ENCODE data around the gene DNAL1.
A peak's percentile ranks its signal among the peaks of the same experiment; 100 is the strongest.
"Not testable (repeated sequence)": the region's sequence is repeated elsewhere in the genome, so short reads cannot be mapped to it uniquely, and the experiment has no call there.

Gene DNAL1, protein sequence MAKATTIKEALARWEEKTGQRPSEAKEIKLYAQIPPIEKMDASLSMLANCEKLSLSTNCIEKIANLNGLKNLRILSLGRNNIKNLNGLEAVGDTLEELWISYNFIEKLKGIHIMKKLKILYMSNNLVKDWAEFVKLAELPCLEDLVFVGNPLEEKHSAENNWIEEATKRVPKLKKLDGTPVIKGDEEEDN

GRCh38 chr14:73644531-73645247, at the start of gene DNAL1:
TSS of gene DNAL1 (plus strand) at chr14:73644986. CDS start at chr14:73645040, 54 bp downstream.
- DNase-seq (ENCODE audit: low spot score): peak; percentile 89

DNA sequence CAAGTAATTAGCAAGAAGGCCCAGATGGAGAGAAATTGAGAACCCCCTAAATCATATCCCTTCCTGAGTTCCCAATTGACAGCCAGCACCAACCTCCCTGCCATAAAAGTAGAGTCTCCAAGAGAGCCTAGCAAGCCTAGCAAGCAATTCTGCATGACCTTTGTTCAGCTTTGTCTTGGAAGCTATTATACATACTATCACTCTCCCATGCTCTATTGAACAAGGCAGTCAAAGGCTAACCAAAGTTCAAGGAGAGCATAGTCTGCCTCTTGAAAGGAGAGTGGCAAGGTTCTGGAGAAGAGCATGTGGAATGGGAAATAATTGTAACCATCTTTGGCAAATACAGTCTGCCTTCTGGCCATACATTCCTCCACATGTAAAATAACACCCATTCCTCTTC, 45.3 kb upstream of the DNAL1 start:
- DNase-seq (ENCODE audit: low spot score): no peak

DNA sequence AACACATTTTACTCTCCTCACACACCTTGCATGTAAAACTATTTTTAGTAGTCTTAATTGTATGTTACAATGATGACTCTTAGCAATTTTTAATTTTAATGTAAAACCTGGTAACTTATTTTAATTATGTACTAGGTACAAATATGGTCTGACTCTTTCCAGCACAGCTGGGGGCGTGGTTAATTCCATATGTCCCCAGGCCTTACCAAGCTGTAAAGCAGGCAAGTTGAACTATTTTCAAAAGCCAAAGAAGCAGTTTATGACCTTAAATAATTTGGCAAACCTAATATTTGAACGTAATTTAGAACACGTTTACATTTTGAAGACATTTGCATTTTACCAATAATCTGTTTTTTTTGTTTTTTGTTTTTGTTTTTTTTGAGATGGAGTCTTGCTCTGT, 41.8 kb upstream of the DNAL1 start:
- no peak for DNase-seq (ENCODE audit: low spot score)

DNA sequence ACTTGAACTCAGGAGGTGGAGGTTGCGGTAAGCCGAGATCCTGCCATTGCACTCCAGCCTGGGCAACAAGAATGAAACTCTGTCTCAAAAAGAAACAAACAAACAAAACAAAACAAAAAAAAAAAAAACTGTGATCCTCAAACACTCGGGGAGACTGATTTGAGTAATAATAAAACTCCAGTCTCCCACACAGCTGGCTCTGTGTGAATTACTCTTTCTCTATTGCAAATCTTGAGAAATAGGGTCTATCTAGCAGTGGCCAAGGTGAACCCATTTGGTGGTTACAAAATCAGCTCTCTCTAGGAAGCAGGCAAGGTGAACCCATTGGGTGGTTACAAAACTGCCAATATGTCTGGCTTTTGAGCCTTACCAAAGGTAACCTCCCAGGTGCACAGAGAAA, 38.5 kb upstream of the DNAL1 start:
- no peak for DNase-seq (ENCODE audit: low spot score)

GRCh38 chr14:73607241-73607640, 37.5 kb upstream of the DNAL1 start:
- DNase-seq (ENCODE audit: low spot score): no peak

DNA sequence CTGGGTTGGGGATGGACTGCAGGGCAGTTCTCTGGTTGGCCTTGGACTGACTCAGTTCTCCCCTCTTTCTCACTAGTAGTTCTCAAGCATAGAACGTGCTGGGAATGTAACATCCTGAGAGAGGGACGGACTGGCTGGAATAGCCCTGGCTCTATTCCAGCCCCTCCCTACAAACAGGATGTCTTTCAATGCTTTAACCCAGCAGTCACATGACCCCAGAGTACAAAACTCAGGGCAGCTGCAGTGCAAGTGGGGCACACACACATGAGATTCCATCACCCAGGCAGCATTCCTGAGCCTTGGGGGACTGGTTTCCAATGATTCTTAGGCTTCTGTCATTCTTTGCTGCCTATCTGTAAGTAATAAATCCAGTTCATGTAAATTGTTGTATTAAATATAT, 34.1 kb upstream of the DNAL1 start:
- no peak for DNase-seq (ENCODE audit: low spot score)

DNA sequence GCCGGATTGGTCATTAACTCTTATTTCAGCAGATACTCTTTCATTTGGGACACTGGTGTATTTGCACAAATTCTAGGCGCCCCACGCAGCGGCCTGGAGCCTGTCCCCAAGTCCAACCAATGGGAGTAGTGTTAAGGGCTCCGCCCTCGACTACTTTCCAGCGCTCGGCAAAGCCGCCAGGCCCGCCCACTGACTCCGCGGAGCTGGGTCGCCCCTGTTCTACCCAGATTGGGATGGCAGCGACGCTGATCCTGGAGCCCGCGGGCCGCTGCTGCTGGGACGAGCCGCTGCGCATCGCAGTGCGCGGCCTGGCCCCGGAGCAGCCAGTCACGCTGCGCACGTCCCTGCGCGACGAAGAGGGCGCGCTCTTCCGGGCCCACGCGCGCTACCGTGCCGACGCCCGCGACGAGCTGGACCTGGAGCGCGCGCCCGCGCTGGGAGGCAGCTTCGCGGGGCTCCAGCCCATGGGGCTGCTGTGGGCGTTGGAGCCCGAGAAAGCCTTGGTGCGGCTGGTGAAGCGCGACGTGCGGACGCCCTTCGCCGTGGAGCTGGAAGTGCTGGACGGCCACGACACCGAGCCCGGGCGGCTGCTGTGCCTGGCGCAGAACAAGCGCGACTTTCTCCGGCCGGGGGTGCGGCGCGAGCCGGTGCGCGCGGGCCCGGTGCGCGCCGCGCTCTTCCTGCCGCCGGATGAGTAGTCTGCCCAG, 32.3 kb upstream of the DNAL1 start, which contains the start of gene ACOT6:
Gene ACOT6 (plus strand): TSS at position 179 of the 707 bp plus-strand sequence. CDS start 55 bp downstream, at position 234.
- DNase-seq (ENCODE audit: low spot score): no peak

DNA sequence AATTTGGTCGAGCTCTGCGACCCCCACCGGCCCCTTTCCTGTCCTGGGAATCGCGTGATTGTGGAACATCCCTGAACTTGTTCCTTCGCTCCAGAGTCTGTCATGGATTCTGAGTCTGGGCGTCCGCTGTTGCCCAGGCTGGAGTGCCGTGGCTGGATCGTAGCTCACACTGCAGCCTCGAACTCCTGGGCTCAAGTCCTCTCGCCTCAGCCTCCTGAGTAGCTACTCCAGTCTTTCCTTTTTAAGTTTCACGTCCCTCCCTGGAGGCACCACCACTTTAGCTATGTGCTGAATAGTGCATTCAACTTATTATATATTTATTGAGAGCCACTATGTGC, 31.8 kb upstream of the DNAL1 start:
- DNase-seq (ENCODE audit: low spot score): no peak

GRCh38 chr14:73613419-73613963, 31.3 kb upstream of the DNAL1 start:
- DNase-seq (ENCODE audit: low spot score): no peak

DNA sequence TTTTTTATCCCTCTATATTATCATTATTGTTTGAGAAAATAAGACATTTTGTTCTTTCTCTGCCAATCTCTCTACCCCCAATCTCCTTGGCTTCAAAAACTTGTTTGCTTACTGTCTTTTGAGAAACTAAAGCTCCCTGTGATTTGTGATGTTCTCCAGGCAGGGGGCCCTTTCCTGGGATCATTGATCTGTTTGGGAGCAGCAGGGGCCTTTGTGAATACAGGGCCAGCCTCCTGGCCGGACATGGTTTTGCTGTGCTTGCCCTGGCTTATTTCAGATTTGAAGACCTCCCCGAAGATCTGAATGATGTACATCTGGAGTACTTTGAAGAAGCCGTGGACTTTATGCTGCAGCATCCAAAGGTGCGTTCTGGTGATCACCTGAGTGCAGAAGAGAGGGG, 28.0 kb upstream of the DNAL1 start:
- DNase-seq (ENCODE audit: low spot score): no peak

DNA sequence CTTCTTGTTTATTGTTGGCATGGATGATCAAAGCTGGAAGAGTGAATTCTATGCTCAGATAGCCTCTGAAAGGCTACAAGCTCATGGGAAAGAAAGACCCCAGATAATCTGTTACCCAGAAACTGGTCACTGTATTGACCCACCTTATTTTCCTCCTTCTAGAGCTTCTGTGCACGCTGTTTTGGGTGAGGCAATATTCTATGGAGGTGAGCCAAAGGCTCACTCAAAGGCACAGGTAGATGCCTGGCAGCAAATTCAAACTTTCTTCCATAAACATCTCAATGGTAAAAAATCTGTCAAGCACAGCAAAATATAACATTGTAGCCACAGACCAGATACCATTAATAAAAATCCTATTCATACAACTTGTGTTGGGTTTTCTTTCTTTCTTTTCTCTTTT, 25.3 kb upstream of the DNAL1 start:
- no peak for DNase-seq (ENCODE audit: low spot score)

- DNase-seq (ENCODE audit: low spot score): no peak
These were observed 24.5 kb upstream of the DNAL1 start for GRCh38 chr14:73620268-73620667.

- DNase-seq (ENCODE audit: low spot score): no peak
These were observed 21.2 kb upstream of the DNAL1 start for GRCh38 chr14:73623504-73624054.

DNA sequence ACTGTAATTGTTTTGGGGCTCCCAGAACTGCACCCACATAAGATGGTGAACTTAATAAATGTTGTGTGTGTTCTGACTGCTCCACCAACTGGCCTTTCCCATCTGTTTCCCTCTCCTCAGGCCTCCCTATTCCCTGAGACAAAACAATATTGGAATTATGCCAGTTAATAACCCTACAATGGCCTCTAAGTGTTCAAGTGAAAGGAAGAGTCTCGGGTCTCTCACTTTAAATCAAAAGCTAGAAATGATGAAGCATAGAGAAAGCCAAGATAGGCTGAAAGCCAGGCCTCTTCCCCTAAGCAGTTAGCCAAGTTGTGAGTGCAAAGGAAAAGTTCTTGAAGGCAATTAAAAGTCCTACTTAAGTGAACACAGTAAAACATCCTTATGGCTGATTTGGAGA, 19.1 kb upstream of the DNAL1 start:
- DNase-seq (ENCODE audit: low spot score): no peak

- DNase-seq (ENCODE audit: low spot score): no peak
These were observed 17.6 kb upstream of the DNAL1 start for GRCh38 chr14:73627151-73627558.

- no peak for DNase-seq (ENCODE audit: low spot score)
These were observed 14.6 kb upstream of the DNAL1 start for GRCh38 chr14:73630009-73630780.

DNA sequence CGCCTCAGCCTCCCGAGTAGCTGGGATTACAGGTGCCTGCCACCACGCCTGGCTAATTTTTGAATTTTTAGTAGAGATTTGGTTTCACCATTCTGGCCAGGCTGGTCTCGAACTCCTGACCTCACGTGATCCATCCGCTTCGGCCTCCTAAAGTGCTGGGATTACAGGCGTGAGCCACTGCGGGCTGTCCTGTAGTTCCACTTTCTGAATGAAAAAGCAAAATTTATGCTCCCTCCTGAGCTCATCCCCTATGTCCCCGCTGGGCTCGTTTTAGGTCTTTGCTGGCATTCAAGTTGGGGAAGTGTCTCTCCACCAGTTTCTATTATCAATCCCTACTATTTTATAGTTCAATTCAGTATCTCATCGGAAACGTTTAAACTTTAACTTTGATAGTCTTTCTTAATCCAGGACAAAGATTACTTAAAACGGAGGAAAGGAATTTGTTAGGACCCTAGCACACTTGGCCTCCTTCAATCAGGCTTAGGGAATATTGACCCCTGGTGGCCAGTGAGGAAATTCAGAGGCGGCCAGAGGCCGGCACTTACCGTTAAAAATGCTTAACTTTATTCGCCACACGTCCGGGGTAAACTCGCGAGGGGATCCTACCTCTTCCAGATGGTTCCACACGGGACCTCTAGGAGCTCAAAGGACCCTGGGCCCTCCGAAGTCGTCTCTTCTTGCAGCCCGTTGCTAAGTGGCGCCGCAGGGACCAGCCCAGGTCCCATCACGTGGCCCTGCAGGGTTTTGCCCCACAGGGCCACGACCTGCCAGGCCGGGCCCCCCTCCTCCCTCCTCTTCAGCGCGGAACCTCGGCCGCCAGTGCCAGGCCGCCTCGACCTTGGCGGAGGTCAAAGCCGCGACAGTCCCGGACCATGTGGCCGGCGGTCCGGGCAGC, 11.4 kb upstream of the DNAL1 start:
- DNase-seq (ENCODE audit: low spot score): peak; percentile 61

DNA sequence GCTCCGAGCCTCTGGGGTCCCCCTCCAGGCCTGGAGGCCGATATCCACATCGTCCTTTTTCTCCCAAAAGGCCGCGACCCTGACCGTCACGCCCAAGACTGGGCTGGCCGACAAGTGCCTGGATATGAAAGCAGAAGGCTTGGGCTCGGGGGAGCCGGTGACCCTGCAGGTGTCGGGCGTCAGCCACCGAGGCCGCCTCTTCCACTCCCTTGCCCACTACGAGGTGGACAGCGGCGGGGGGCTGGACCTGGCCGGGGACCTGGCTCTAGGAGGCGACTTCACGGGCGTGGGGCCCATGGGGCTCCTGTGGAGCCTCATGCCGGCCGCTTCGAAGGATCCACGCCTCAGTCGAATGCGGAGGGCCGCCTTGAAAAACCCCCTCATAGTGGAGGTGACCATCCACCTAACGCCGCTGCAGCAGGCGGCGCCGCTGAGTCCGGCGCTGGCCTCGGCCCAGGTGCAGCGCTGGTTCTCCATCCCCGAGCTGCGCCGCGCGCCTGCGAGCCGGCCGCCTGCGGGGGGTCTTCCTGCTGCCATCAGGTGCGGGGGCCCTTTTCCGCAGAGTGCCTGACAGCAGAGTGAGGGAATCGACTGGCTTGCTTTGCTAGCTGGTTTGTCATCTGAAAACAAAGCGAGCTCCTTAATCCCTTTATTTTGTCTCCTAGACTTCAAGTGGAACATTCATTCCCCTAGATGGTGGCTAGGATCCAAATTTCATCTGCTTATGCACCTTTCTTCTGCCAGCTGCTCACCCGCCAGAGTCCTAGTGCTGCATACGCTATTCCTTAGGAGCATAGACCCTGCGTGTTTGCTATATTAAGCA, 10.6 kb upstream of the DNAL1 start:
- no peak for DNase-seq (ENCODE audit: low spot score)

DNA sequence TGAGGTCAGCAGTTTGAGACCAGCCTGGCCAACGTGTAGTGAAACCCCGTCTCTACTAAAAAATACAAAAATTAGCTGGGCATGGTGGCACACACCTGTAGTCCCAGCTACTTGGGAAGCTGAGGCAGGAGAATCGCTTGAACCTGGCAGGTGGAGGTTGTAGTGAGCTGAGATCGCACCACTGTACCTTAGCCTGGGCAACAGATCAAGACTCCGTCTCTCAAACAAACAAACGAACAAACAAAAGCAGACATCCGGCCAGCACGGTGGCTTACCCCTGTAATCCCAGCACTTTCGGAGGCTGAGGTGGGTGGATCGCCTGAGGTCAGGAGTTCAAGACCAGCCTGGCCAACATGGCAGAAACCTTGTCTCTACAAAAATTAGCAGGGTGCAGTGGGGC, 8.4 kb upstream of the DNAL1 start:
- not testable (repeated sequence) for DNase-seq (ENCODE audit: low spot score)

- no peak for DNase-seq (ENCODE audit: low spot score)
These were observed 7.0 kb upstream of the DNAL1 start for GRCh38 chr14:73637830-73638229.

Measured in hematopoietic multipotent progenitor cell treated with erythropoietin and hydrocortisone succinate and interleukin-3 and kit ligand, for 17 days (in vitro differentiated cells).